Measurements from ENCODE around the gene SLC38A10. TPM values are rescaled to one million over a fixed set of nuclear protein-coding genes. Genes with fewer than 3 reads are reported as not detected.
A peak's percentile ranks its signal among the peaks of the same experiment; 100 is the strongest.

The SLC38A10 gene
- total and polyA plus RNA-seq, 8 donors, result 72.8 to 190 (median 96.9) TPM

DNA sequence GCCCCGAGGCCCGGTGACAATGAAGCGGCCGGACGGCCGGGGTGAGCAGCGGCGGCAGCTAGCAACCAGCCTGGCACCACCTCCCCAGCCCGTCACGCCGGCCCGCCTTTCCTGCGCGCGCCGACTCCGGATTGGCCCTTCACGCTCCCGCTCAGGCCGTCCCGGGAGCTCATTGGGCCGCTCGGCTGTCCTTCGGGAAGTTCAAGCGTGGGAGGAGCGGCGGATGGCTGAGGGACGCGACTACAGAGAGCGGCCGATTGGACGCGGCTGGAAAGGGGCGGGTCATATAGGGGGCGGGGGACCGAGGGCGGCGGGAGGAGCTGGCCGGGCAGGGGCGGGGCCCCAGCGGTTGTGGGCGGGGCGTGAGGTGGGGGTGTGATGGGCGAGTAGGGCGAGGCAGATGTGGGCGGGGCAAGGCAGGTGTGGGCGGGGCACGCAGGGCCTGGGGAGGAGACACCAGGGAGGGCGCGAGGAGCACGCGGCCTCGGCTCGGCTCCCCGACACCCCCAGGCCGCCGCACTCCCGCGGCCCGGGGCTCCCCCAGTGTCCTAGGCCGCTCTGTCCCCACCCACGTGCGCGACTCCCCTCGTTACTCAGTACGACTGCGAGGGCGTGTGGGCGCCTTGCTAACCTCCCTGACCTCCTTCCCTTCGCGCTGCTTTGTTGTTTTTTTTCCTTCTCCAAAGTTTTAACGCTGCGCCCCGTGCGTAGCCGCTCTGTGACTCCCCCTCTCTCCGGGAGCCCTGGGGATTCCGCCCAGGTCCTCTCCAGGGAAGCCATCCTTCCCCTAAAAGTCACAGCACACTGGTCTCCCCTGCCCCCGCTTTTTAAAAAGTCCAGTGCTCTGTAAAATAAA lies 72.0 kb downstream of the SLC38A10 start, which contains the start of gene CEP131:
Gene CEP131 (minus strand): TSS at position 60 of the 856 bp plus-strand sequence. CDS start 2,909 bp downstream, outside the sequence.
- 1% methylated on average over 68 to 79 of the region's 79 CpGs for WGBS, 2 donors
- H3K27me3 ChIP-seq, result no peaks in the 10 kb centered on the region
- intact Hi-C loops (cut with DNase I), result no loop called here
- TF ChIP-seq, protein P1, sequence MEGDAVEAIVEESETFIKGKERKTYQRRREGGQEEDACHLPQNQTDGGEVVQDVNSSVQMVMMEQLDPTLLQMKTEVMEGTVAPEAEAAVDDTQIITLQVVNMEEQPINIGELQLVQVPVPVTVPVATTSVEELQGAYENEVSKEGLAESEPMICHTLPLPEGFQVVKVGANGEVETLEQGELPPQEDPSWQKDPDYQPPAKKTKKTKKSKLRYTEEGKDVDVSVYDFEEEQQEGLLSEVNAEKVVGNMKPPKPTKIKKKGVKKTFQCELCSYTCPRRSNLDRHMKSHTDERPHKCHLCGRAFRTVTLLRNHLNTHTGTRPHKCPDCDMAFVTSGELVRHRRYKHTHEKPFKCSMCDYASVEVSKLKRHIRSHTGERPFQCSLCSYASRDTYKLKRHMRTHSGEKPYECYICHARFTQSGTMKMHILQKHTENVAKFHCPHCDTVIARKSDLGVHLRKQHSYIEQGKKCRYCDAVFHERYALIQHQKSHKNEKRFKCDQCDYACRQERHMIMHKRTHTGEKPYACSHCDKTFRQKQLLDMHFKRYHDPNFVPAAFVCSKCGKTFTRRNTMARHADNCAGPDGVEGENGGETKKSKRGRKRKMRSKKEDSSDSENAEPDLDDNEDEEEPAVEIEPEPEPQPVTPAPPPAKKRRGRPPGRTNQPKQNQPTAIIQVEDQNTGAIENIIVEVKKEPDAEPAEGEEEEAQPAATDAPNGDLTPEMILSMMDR (IDR thresholded peaks at IDR 0.05), result no peak
- H3K27ac ChIP-seq, result peak within 1 kb of the TSS in 1 of 4 donors; percentile 12
- H3K4me3 ChIP-seq, result peak within 1 kb of the TSS; percentile 54 to 90 (median 72)
- ATAC-seq (peak; percentile 93 to 99 (median 96)), FAIRE-seq (no peak), DNase-seq (peak; percentile 99 to 100 (median 100))
- H3K4me1 ChIP-seq, result peaks cover 0 to 11% (median 7%) of the 10 kb centered on the region in 3 donors
- no peaks in the 10 kb centered on the region for H3K9me3 ChIP-seq
- H3K36me3 ChIP-seq, result no peaks in the 10 kb centered on the region

DNA sequence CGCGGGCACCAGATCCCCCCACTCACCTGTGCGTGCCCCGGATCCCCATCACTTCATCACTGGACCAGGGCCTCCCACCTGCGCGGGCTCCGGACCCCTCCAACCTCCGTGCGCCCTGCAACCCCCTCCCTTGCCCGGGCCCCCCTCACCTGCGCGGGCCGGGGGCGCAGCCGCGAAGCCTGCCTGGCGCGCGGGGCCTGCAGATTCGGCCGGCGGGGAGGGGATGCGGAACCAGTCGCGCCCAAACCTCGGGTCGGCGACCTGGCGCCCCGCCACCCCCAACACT lies 72.5 kb downstream of the SLC38A10 start:
- no peak overlapping the region for H3K27ac ChIP-seq
- FAIRE-seq (no peak), ATAC-seq (peak in 2 of 4 donors; percentile 2 to 4), DNase-seq (no peak)
- H3K4me3 ChIP-seq, result peak overlapping the region; percentile 54 to 90 (median 72)
- no peaks in the 10 kb centered on the region for H3K36me3 ChIP-seq
- 0 to 1% methylated on average over 25 to 30 of the region's 30 CpGs for WGBS, 2 donors
- TF ChIP-seq, protein P1 (IDR thresholded peaks at IDR 0.05), result no peak
- intact Hi-C loops (cut with DNase I), result no loop called here
- no peaks in the 10 kb centered on the region for H3K27me3 ChIP-seq
- H3K9me3 ChIP-seq, result no peaks in the 10 kb centered on the region
- peaks cover 0 to 11% (median 7%) of the 10 kb centered on the region in 3 donors for H3K4me1 ChIP-seq

DNA sequence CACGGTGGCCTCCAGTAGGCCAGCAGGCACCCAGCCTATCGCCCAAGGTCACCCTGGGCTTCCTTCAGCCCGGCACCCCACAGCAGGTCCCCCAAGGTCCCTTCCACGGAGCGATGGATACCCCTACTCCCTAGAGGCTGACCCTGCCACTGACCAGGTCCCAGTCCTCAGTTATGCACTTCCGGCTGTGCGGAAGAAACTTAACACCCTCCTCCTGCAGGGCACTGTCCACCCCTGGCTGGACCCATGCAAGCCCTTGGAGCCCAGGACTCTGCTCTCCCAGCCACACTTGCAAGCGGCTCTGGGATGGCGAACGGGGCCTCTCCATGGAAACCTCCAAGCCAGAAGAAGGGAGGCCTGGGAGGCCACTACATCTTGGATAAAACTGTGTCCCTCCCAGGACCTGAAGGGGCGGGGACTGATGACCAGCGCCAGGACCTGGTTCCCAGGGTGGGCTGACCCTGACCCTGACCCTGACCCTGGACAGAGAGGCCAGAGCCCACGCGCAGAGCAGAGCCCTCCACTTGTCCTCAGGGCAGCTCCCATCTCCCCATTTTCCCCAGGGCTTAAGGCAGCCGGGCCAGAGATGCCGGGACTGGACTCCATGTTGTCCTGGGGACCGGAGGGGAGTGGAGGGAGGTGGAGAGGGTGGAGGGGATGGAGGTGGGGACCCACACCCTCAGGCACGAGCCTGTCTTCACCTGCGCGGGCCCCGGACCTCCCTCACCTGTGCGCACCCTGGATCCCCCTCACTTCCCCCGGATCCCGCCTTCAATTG lies 73.1 kb downstream of the SLC38A10 start:
- peak in 1 of 6 donors; percentile 75 for DNase-seq
- FAIRE-seq, result no peak
- 6% methylated on average over 23 to 24 of the region's 24 CpGs for WGBS, 2 donors
- Histone ChIP-seq H3K27me3 (no peaks in the 10 kb centered on the region), H3K4me1 (peaks cover 0 to 11% (median 7%) of the 10 kb centered on the region in 3 donors), H3K9me3 (no peaks in the 10 kb centered on the region), H3K27ac (no peak overlapping the region), H3K36me3 (no peaks in the 10 kb centered on the region), H3K4me3 (peak overlapping the region; percentile 54 to 90 (median 72))
- TF ChIP-seq, protein P1 (IDR thresholded peaks at IDR 0.05), result no peak
- ATAC-seq, result peak in 3 of 4 donors; percentile 3 to 11 (median 5)
- intact Hi-C loops (cut with DNase I), result no loop called here

DNA sequence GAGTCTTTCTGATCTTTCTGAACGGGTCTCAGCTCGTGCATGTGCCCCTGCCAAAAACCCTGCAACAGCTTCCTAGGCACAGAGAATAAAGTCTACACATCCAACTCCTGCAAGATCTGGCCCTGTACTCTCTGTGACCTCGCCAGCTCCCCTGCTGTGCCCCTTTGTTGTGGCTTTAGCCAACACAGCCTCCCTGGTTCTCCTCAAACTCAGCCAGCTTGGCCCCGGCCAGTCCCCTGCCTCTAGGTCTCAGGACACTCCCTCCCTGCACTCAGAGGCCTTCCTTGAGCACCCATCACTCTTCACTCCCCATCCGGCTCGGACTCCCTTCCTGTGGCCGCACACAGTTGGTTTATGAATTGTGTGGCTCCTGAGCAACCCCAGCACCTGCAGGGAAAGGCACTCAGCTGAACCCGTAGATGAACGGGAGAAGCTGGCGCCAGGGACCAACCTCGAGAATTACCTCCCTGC lies 73.7 kb downstream of the SLC38A10 start:
- no peak for FAIRE-seq

More for the DNA sequence above, 73.7 kb downstream of the SLC38A10 start:
- DNase-seq (no peak), ATAC-seq (no peak)
- peak overlapping the region in 2 of 4 donors; percentile 54 to 90 for H3K4me3 ChIP-seq
- TF ChIP-seq, protein P1 (IDR thresholded peaks at IDR 0.05), result no peak
- intact Hi-C loops (cut with DNase I), result no loop called here
- no peaks in the 10 kb centered on the region for H3K27me3 ChIP-seq
- peaks cover 0 to 11% (median 7%) of the 10 kb centered on the region in 3 donors for H3K4me1 ChIP-seq
- no peaks in the 10 kb centered on the region for H3K9me3 ChIP-seq
- 50 to 51% methylated on average over 11 of the region's 11 CpGs for WGBS, 2 donors
- no peaks in the 10 kb centered on the region for H3K36me3 ChIP-seq
- H3K27ac ChIP-seq, result no peak overlapping the region
